Measurements from ENCODE around the gene TBC1D4.

- TF ChIP-seq CTCF (conservative IDR thresholded peaks at IDR 0.05 in 1 of 2, IDR thresholded peaks at IDR 0.05 in 1 of 2; ENCODE audit: extremely low read depth in 1 of 2, insufficient read depth in 1 of 2, low read depth in 1 of 2, low read length in 2 of 2) (no peak), EZH2 (IDR thresholded peaks at IDR 0.05; ENCODE audit: borderline replicate concordance, low read length) (no peak)
These were observed 156.3 kb downstream of the TBC1D4 start for GRCh38 chr13:75325711-75326110.
